Colonic mucosa (tissue), 4 donors: ENCODE results near the gene SPTLC3. TPM values are rescaled to one million over a fixed set of nuclear protein-coding genes. Genes with fewer than 3 reads are reported as not detected.
"Not testable (repeated sequence)": the region's sequence is repeated elsewhere in the genome, so short reads cannot be mapped to it uniquely, and the experiment has no call there.

Experiments used
- DNase-seq: peaks from one replicate; pipeline ENCODE4 v3.0.0-alpha.2; 2020
- H3K27ac ChIP-seq: fragments of 200-600 bp; one replicate; pipeline ENCODE4 v1.8.0; 2021
- H3K27me3 ChIP-seq: fragments of 200-600 bp; one replicate; pipeline ENCODE4 v1.8.0; 2021
- H3K36me3 ChIP-seq: fragments of 200-600 bp; one replicate; pipeline ENCODE4 v1.8.0; 2021
- H3K4me1 ChIP-seq: fragments of 200-600 bp; one replicate; pipeline ENCODE4 v1.8.0; 2021; ENCODE audit warnings: mild to moderate bottlenecking
- H3K4me3 ChIP-seq: fragments of 200-600 bp; one replicate; pipeline ENCODE4 v1.8.0; 2021
- H3K9ac ChIP-seq, 2 donors: one replicate each; pipeline ENCODE4 v1.7.0; 2013; ENCODE audit warnings: control low read depth in 2 of 2, low read depth in 2 of 2, low read length in 2 of 2
- H3K9me3 ChIP-seq: fragments of 200-600 bp; one replicate; pipeline ENCODE4 v1.8.0; 2021
- CTCF ChIP-seq: fragments of 200-600 bp; IDR thresholded peaks from one replicate; pipeline ENCODE4 v1.8.0; 2022; ENCODE audit warnings: antibody characterized with exemption, mild to moderate bottlenecking
- intact Hi-C: fragments of 100-400 bp; cut with DNase I; formaldehyde crosslinking; loops from one replicate; pipeline ENCODE4 v1.14.1; 2022
- total RNA-seq, 2 donors: library from RNA; stranded (reverse); fragmentation: NEBNext Ultra II Directional in 1 of 2; extraction: Animal tissue kit (Norgen Biotek cat#: 25700) in 1 of 2; gene quantifications; one replicate each; pipeline ENCODE4 v1.2.1, GENCODE V29; 2021
- donor health status: healthy.
- donor health status: DM: no; HTN: no; CAD: no.
- donor health status: DM: no; HTN: no; CAD: no.

The SPTLC3 gene
- total RNA-seq, 2 donors from 2014 or later = 7.0 to 12.5 TPM

- H3K4me3 ChIP-seq = no peak overlapping the region
- H3K9me3 ChIP-seq = no peaks in the 10 kb centered on the region
- no peaks in the 10 kb centered on the region for H3K27me3 ChIP-seq
- no peak overlapping the region for H3K9ac ChIP-seq
- H3K27ac ChIP-seq = no peak overlapping the region
- no peak for DNase-seq
- no peak for TF ChIP-seq CTCF
- no peaks in the 10 kb centered on the region for H3K4me1 ChIP-seq
- intact Hi-C loops = no loop called here
- H3K36me3 ChIP-seq = no peaks in the 10 kb centered on the region
Observed at GRCh38 chr20:12978613-12979495, 29.9 kb upstream of the SPTLC3 start.

- DNase-seq, H3K9me3 ChIP-seq, H3K9ac ChIP-seq, H3K4me3 ChIP-seq, H3K27me3 ChIP-seq, H3K36me3 ChIP-seq, intact Hi-C loops, H3K27ac ChIP-seq, H3K4me1 ChIP-seq: not testable (repeated sequence)
Observed at GRCh38 chr20:12979713-12980112, 29.1 kb upstream of the SPTLC3 start.

GRCh38 chr20:12982098-12982497, 26.7 kb upstream of the SPTLC3 start:
- Histone ChIP-seq H3K9ac (no peak overlapping the region), H3K27me3 (no peaks in the 10 kb centered on the region), H3K9me3 (no peaks in the 10 kb centered on the region), H3K36me3 (no peaks in the 10 kb centered on the region), H3K27ac (no peak overlapping the region), H3K4me1 (no peaks in the 10 kb centered on the region), H3K4me3 (no peak overlapping the region)
- no peak for TF ChIP-seq CTCF
- no peak for DNase-seq
- intact Hi-C loops = no loop called here

GRCh38 chr20:12984069-12984765, 24.6 kb upstream of the SPTLC3 start:
- intact Hi-C loops = no loop called here
- H3K9me3 ChIP-seq = no peaks in the 10 kb centered on the region
- H3K27ac ChIP-seq = no peak overlapping the region
- H3K9ac ChIP-seq = no peak overlapping the region
- H3K27me3 ChIP-seq = no peaks in the 10 kb centered on the region
- H3K4me1 ChIP-seq = no peaks in the 10 kb centered on the region
- H3K36me3 ChIP-seq = no peaks in the 10 kb centered on the region
- TF ChIP-seq CTCF = no peak
- no peak for DNase-seq
- H3K4me3 ChIP-seq = no peak overlapping the region

- Histone ChIP-seq H3K9me3 (no peaks in the 10 kb centered on the region), H3K9ac (no peak overlapping the region), H3K36me3 (no peaks in the 10 kb centered on the region), H3K4me3 (no peak overlapping the region), H3K27ac (no peak overlapping the region), H3K27me3 (no peaks in the 10 kb centered on the region), H3K4me1 (no peaks in the 10 kb centered on the region)
- TF ChIP-seq CTCF = no peak
- intact Hi-C loops = no loop called here
- no peak for DNase-seq
Observed at GRCh38 chr20:12984863-12985262, 23.9 kb upstream of the SPTLC3 start.

- Histone ChIP-seq H3K9ac (no peak overlapping the region), H3K9me3 (no peaks in the 10 kb centered on the region), H3K27ac (no peak overlapping the region), H3K27me3 (no peaks in the 10 kb centered on the region), H3K4me3 (no peak overlapping the region), H3K36me3 (no peaks in the 10 kb centered on the region), H3K4me1 (no peaks in the 10 kb centered on the region)
- no peak for TF ChIP-seq CTCF
- intact Hi-C loops = no loop called here
- DNase-seq = no peak
Observed at GRCh38 chr20:12987261-12987660, 21.5 kb upstream of the SPTLC3 start.
